Gastrocnemius medialis (tissue), 4 donors: ENCODE results near the gene ACACA. TPM values are rescaled to one million over a fixed set of nuclear protein-coding genes. Genes with fewer than 3 reads are reported as not detected.
"Not testable (repeated sequence)": the region's sequence is repeated elsewhere in the genome, so short reads cannot be mapped to it uniquely, and the experiment has no call there.

Experiments used
- ATAC-seq, 2 donors: fragments of 150-250 bp; one replicate each; pipeline ENCODE4 v1.9.1; 2016
- DNase-seq, 2 donors: peaks; one replicate each; pipeline ENCODE4 v3.0.0-alpha.2; 2019
- H3K27ac ChIP-seq, 4 donors: fragments of 200-600 bp; sonication (generic); 1 replicate in 1 of 4; 2 replicates in 3 of 4; pipeline ENCODE4 v1.5.1; 2016 to 2018; ENCODE audit warnings: mild to moderate bottlenecking in 2 of 4, moderate library complexity in 1 of 4
- H3K27me3 ChIP-seq, 3 donors: fragments of 200-600 bp; sonication (generic) in 2 of 3; 1 replicate in 1 of 3; 2 replicates in 2 of 3; pipeline versions ENCODE4 v1.5.1 to v1.6.0; 2016 to 2019; ENCODE audit warnings: mild to moderate bottlenecking in 1 of 3, moderate library complexity in 1 of 3
- H3K36me3 ChIP-seq, 2 donors: fragments of 200-600 bp; sonication (generic) in 1 of 2; one replicate each; pipeline ENCODE4 v1.5.1; 2017 to 2018
- H3K4me1 ChIP-seq, 2 donors: fragments of 200-600 bp; sonication (generic) in 1 of 2; one replicate each; pipeline ENCODE4 v1.5.1; 2016 to 2017; ENCODE audit warnings: mild to moderate bottlenecking in 2 of 2
- H3K4me3 ChIP-seq, 4 donors: fragments of 200-600 bp; sonication (generic) in 3 of 4; 1 replicate in 1 of 4; 2 replicates in 3 of 4; pipeline ENCODE4 v1.5.1; 2016 to 2019; ENCODE audit warnings: mild to moderate bottlenecking in 2 of 4
- H3K9me3 ChIP-seq, 3 donors: fragments of 200-600 bp; sonication (generic) in 2 of 3; 1 replicate in 1 of 3; 2 replicates in 2 of 3; pipeline ENCODE4 v1.5.1; 2016 to 2019
- POLR2A ChIP-seq, 2 donors: fragments of 450-650 bp; IDR thresholded peaks; one replicate each; pipeline ENCODE4 v1.6.1; 2017; ENCODE audit warnings: antibody characterized with exemption in 2 of 2, mild to moderate bottlenecking in 2 of 2, moderate library complexity in 2 of 2
- in situ Hi-C, 4 donors: fragments of 200-750 bp; cut with MboI; loops; one replicate each; pipeline versions ENCODE4 v1.15.0 to v1.8.0; 2017; ENCODE audit warnings: low sequenced_read_pairs in 4 of 4
- intact Hi-C: fragments of 100-400 bp; cut with DNase I; formaldehyde crosslinking; loops from one replicate; pipeline ENCODE4 v1.15.1; 2023; ENCODE audit warnings: low total_unique reads
- total RNA-seq, 4 donors: library from RNA; depleted of rRNA; stranded (reverse); fragments of >200 nt; gene quantifications; one replicate each; pipeline versions ENCODE4 v1.1.0 to v1.2.3, GENCODE V29; 2016
- TF ChIP-seq, protein P1 (sequence below), 5 experiments: fragments of 450-650 bp in 3 of 5; fragments of 200-600 bp in 2 of 5; sonication (generic) in 2 of 5; IDR thresholded peaks in 4 of 5; conservative IDR thresholded peaks in 1 of 5; 1 replicate in 4 of 5; 2 replicates in 1 of 5; pipeline ENCODE4 v1.5.1; 2016 to 2019; ENCODE audit warnings: antibody characterized with exemption in 5 of 5, mild to moderate bottlenecking in 3 of 5, moderate library complexity in 3 of 5

Gene ACACA
- total RNA-seq, 4 donors from 2014 or later = 13.4 to 28.9 (median 18.9) TPM

GRCh38 chr17:37081287-37081686 lies 325.3 kb downstream of the ACACA start:
- Histone ChIP-seq H3K36me3 (peaks cover 0 to 12% of the 10 kb centered on the region in 2 donors), H3K9me3 (no peaks in the 10 kb centered on the region), H3K4me3 (no peak overlapping the region), H3K4me1 (no peaks in the 10 kb centered on the region), H3K27ac (no peak overlapping the region), H3K27me3 (no peaks in the 10 kb centered on the region)
- in situ Hi-C loops (loop anchor here in 1 of 4 donors (25.0 kb wide), 1 partner anchor 94 kb away; no protein-coding TSS in a partner anchor), intact Hi-C loops (no loop called here)
- ATAC-seq (no peak), DNase-seq (no peak)
- TF ChIP-seq, protein P1, sequence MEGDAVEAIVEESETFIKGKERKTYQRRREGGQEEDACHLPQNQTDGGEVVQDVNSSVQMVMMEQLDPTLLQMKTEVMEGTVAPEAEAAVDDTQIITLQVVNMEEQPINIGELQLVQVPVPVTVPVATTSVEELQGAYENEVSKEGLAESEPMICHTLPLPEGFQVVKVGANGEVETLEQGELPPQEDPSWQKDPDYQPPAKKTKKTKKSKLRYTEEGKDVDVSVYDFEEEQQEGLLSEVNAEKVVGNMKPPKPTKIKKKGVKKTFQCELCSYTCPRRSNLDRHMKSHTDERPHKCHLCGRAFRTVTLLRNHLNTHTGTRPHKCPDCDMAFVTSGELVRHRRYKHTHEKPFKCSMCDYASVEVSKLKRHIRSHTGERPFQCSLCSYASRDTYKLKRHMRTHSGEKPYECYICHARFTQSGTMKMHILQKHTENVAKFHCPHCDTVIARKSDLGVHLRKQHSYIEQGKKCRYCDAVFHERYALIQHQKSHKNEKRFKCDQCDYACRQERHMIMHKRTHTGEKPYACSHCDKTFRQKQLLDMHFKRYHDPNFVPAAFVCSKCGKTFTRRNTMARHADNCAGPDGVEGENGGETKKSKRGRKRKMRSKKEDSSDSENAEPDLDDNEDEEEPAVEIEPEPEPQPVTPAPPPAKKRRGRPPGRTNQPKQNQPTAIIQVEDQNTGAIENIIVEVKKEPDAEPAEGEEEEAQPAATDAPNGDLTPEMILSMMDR (IDR thresholded peaks at IDR 0.05 in 4 of 5, conservative IDR thresholded peaks at IDR 0.05 in 1 of 5) = no peak
- no peak for TF ChIP-seq POLR2A (IDR thresholded peaks at IDR 0.05)

DNA sequence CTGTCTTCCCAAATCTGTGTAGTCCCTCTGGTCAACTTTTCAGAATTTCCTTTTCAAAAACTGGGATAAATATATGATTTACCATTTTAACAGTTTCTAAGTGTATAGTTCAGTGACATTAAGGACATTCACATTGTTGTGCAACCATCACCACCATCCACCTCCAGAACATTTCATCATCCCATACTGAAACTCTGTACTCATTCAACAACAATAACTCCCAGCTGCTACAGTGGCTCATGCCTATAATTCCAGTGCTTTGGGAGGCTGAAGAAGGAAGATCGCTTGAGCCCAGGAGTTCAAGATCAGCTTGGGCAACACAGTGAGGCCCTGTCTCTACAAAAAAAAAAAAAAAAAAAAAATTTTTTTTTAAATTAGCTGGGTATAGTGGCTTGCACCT lies 326.9 kb downstream of the ACACA start:
- H3K9me3 ChIP-seq = no peaks in the 10 kb centered on the region
- in situ Hi-C loops (loop anchor here in 1 of 4 donors (25.0 kb wide), 1 partner anchor 92 kb away; no protein-coding TSS in a partner anchor), intact Hi-C loops (no loop called here)
- H3K27ac ChIP-seq = no peak overlapping the region
- no peaks in the 10 kb centered on the region for H3K27me3 ChIP-seq
- ATAC-seq (peak; percentile 41 to 50), DNase-seq (no peak)
- H3K4me1 ChIP-seq = no peaks in the 10 kb centered on the region
- no peak overlapping the region for H3K4me3 ChIP-seq
- TF ChIP-seq, protein P1 (IDR thresholded peaks at IDR 0.05 in 4 of 5, conservative IDR thresholded peaks at IDR 0.05 in 1 of 5) = no peak
- no peak for TF ChIP-seq POLR2A (IDR thresholded peaks at IDR 0.05)
- H3K36me3 ChIP-seq = no peaks in the 10 kb centered on the region

GRCh38 chr17:37079065-37079708 lies 327.4 kb downstream of the ACACA start:
- intact Hi-C loops (no loop called here), in situ Hi-C loops (loop anchor here in 1 of 4 donors (25.0 kb wide), 1 partner anchor 92 kb away; no protein-coding TSS in a partner anchor)
- Histone ChIP-seq H3K27me3 (no peaks in the 10 kb centered on the region), H3K4me3 (no peak overlapping the region), H3K9me3 (no peaks in the 10 kb centered on the region), H3K36me3 (no peaks in the 10 kb centered on the region), H3K27ac (no peak overlapping the region), H3K4me1 (no peaks in the 10 kb centered on the region)
- ATAC-seq = no peak
- TF ChIP-seq POLR2A (IDR thresholded peaks at IDR 0.05) = no peak
- TF ChIP-seq, protein P1 (IDR thresholded peaks at IDR 0.05 in 4 of 5, conservative IDR thresholded peaks at IDR 0.05 in 1 of 5) = no peak
- DNase-seq = no peak

- H3K36me3 ChIP-seq, H3K4me3 ChIP-seq, DNase-seq, ATAC-seq, H3K9me3 ChIP-seq, H3K27ac ChIP-seq, intact Hi-C loops, H3K4me1 ChIP-seq, in situ Hi-C loops, H3K27me3 ChIP-seq: not testable (repeated sequence)
These were observed 333.2 kb downstream of the ACACA start for GRCh38 chr17:37073464-37073863.

DNA sequence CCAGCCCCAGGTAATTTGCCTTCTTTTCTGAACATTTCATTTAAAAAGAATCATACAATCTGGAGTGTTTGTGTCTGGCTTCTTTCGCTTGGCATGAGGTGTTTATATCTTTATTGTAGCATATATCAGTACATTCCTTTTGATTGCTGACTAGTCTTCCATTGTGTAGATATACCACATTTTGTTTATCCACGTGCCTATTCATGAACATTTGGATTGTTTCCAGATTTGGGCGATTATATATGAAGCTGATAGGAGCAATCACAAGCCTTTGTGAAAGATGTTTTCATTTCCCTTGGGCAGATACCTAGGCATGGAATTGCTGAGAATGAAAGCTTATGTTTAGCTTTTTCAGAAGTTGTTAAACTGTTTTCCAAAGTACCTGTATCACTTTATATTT lies 337.5 kb downstream of the ACACA start:
- TF ChIP-seq POLR2A (IDR thresholded peaks at IDR 0.05) = no peak
- TF ChIP-seq, protein P1 (IDR thresholded peaks at IDR 0.05 in 4 of 5, conservative IDR thresholded peaks at IDR 0.05 in 1 of 5) = no peak
- no peak for ATAC-seq
- Histone ChIP-seq H3K27ac (no peak overlapping the region), H3K36me3 (no peaks in the 10 kb centered on the region), H3K27me3 (peaks cover 0 to 4% (median 0%) of the 10 kb centered on the region in 3 donors), H3K4me1 (peaks cover 13 to 14% of the 10 kb centered on the region in 2 donors), H3K4me3 (no peak overlapping the region), H3K9me3 (no peaks in the 10 kb centered on the region)
- no peak for DNase-seq
- intact Hi-C loops (no loop called here), in situ Hi-C loops (no loop called here)
